ENCODE data around the gene LRMDA. TPM values are rescaled to one million over a fixed set of nuclear protein-coding genes. Genes with fewer than 3 reads are reported as not detected.

LRMDA gene
- total and polyA plus RNA-seq, 7 donors = 2.8 to 22.2 (median 9.0) TPM

DNA sequence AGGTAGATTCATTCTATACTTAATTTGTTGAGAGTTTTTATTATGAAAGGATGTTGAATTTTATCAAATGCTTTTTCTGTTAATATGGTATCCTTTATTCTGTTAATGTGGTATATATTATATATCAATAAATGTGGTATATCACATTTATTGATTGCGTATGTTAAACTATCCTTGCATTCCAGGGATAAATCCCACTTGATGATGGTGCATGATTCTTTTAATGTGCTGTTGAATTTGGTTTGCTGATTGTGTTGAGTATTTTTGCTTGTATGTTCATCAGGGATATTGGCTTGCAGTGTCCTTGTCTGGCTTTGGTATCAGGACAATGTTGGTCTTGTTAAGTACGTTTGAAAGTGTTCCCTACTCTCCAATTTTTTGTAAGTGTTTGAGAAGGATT, 11.9 kb downstream of the LRMDA start:
- DNase-seq = no peak
- H3K9me3 ChIP-seq = peaks cover 0 to 8% (median 2%) of the 10 kb centered on the region in 4 donors
- peaks cover 0 to 13% (median 0%) of the 10 kb centered on the region in 4 donors for H3K36me3 ChIP-seq
- H3K4me3 ChIP-seq = no peak overlapping the region
- TF ChIP-seq, protein P1, sequence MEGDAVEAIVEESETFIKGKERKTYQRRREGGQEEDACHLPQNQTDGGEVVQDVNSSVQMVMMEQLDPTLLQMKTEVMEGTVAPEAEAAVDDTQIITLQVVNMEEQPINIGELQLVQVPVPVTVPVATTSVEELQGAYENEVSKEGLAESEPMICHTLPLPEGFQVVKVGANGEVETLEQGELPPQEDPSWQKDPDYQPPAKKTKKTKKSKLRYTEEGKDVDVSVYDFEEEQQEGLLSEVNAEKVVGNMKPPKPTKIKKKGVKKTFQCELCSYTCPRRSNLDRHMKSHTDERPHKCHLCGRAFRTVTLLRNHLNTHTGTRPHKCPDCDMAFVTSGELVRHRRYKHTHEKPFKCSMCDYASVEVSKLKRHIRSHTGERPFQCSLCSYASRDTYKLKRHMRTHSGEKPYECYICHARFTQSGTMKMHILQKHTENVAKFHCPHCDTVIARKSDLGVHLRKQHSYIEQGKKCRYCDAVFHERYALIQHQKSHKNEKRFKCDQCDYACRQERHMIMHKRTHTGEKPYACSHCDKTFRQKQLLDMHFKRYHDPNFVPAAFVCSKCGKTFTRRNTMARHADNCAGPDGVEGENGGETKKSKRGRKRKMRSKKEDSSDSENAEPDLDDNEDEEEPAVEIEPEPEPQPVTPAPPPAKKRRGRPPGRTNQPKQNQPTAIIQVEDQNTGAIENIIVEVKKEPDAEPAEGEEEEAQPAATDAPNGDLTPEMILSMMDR (IDR thresholded peaks at IDR 0.05) = no peak
- TF ChIP-seq EP300 (IDR thresholded peaks at IDR 0.05) (no peak), POLR2AphosphoS5 (IDR thresholded peaks at IDR 0.05) (no peak), POLR2A (IDR thresholded peaks at IDR 0.05) (no peak)
- no peaks in the 10 kb centered on the region for H3K4me1 ChIP-seq
- WGBS, 2 donors = 92 to 95% methylated on average over 2 of the region's 2 CpGs
- no peak overlapping the region for H3K27ac ChIP-seq
- no peaks in the 10 kb centered on the region for H3K27me3 ChIP-seq
- intact Hi-C loops (cut with DNase I) = no loop called here

DNA sequence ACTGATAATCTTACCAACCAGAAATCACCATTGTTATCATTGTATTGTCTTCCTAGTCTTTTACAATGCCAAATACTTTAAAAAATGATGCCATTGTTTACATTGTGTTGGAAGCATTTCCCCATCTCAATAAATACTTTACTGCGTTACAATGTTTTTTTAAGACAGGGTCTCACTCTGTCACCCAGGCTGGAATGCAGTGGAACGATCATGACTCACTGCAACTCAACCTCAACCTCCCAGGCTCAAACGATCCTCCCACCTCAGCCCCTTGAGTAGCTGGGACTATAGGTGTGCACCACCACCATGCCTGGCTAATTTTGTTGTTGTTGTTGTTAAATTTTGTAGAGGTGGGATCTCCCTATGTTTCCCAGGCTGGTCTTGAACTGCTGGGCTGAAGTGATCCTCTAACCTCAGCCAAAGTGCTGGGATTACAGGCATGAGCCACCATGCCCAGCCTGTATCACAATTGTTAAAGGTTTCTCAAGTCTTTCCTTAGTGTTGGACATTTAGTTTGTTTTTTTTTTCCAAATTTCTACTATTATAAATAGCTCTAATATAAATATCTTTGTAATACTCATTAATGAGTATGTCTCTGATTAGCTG, 13.5 kb downstream of the LRMDA start:
- Histone ChIP-seq H3K4me3 (no peak overlapping the region), H3K9me3 (peaks cover 0 to 8% (median 2%) of the 10 kb centered on the region in 4 donors), H3K4me1 (peaks cover 0 to 4% (median 0%) of the 10 kb centered on the region in 4 donors), H3K27ac (no peak overlapping the region), H3K27me3 (no peaks in the 10 kb centered on the region), H3K36me3 (no peaks in the 10 kb centered on the region)
- DNase-seq = no peak
- WGBS, 2 donors = 79 to 84% methylated on average over 3 of the region's 3 CpGs
- TF ChIP-seq POLR2A (IDR thresholded peaks at IDR 0.05) = no peak
- TF ChIP-seq, protein P1 (IDR thresholded peaks at IDR 0.05) = no peak
- TF ChIP-seq POLR2AphosphoS5 (IDR thresholded peaks at IDR 0.05) = no peak
- TF ChIP-seq EP300 (IDR thresholded peaks at IDR 0.05) = no peak
- intact Hi-C loops (cut with DNase I) = no loop called here

DNA sequence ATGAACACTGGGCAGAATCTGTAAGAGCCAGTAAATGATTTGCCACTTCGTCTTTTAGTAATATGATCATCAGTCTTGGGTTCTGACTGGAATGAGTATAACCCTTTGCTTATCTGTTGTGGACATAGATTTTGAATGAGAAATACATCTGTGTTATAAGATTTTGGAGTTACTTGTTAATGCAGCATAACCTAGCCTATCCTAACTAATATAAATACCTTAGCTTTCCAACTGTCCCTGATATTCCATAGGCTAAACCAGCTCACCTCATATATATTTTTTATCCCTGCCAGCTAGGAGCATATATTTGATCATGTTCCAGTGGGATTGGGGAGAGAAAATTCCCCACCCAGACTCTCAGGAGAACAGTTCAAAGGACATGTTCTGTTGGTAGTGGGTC, 15.1 kb downstream of the LRMDA start:
- TF ChIP-seq POLR2A (IDR thresholded peaks at IDR 0.05) = no peak
- no peak for TF ChIP-seq EP300 (IDR thresholded peaks at IDR 0.05)
- TF ChIP-seq, protein P1 (IDR thresholded peaks at IDR 0.05) = no peak
- no peak for TF ChIP-seq POLR2AphosphoS5 (IDR thresholded peaks at IDR 0.05)
- Histone ChIP-seq H3K27ac (no peak overlapping the region), H3K4me3 (no peak overlapping the region), H3K27me3 (no peaks in the 10 kb centered on the region), H3K9me3 (peaks cover 0 to 8% (median 2%) of the 10 kb centered on the region in 4 donors), H3K4me1 (peaks cover 0 to 15% (median 0%) of the 10 kb centered on the region in 4 donors), H3K36me3 (no peaks in the 10 kb centered on the region)
- DNase-seq = no peak
- WGBS, 2 donors = 97% methylated on average over 1 of the region's 1 CpG
- intact Hi-C loops (cut with DNase I) = no loop called here

DNA sequence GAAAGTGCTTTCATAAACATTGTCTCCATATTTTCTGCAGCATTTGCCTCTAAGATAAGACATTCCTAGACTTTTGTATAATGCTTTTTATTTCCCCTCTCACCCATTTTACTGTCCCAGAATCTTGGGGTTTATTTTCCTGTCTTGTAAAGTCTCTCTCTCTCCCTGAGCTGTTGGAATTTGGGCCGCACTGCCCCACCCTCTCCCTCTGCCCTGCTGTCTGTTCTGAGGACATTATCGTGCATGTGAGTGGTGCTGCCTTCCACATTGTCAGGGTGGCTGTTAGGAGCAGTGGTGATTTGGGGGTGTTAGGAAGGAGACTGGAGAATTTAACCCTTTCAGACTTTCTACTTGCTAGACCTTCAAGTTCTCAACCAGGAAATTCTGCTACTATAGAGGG, 16.7 kb downstream of the LRMDA start:
- Histone ChIP-seq H3K9me3 (peaks cover 0 to 5% (median 2%) of the 10 kb centered on the region in 4 donors), H3K4me3 (no peak overlapping the region), H3K4me1 (peaks cover 0 to 21% (median 0%) of the 10 kb centered on the region in 4 donors), H3K36me3 (no peaks in the 10 kb centered on the region), H3K27ac (no peak overlapping the region), H3K27me3 (no peaks in the 10 kb centered on the region)
- intact Hi-C loops (cut with DNase I) = no loop called here
- TF ChIP-seq POLR2AphosphoS5 (IDR thresholded peaks at IDR 0.05) (no peak), POLR2A (IDR thresholded peaks at IDR 0.05) (no peak), EP300 (IDR thresholded peaks at IDR 0.05) (no peak)
- TF ChIP-seq, protein P1 (IDR thresholded peaks at IDR 0.05) = no peak
- no peak for DNase-seq
- 15 to 76% methylated on average over 2 of the region's 2 CpGs for WGBS, 2 donors

Measured in sigmoid colon (tissue), 7 donors.